NOMO-1 treated with DMSO at 0.1 percent for 48 hours (cell line): ENCODE measurements around the gene ZC3H7B.
A peak's percentile ranks its signal among the peaks of the same experiment; 100 is the strongest.
"Not testable (repeated sequence)": the region's sequence is repeated elsewhere in the genome, so short reads cannot be mapped to it uniquely, and the experiment has no call there.

Experiments
- DNase-seq: peaks from one replicate; lab custom pipeline; 2025; ENCODE audit not compliant: unreplicated experiment; lab: John Stamatoyannopoulos, UW

Gene ZC3H7B

DNA sequence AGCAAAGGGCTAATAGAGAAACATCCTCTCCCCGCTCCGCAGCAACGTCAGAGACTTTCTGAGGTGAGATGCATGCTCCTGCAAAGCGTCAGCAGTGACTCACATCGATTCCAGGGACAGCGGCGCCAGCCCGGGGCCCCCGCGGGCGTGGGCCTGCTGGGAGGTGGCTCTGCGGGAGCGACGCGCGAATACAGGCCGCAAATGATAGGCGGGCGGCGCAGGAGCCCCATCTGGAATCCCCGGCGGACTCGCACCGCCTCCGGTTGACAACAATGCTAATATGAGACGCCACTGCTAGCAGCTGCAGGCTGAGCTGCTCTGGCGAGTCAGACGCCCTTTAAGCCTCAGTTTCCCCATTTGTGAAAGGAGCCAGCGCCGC is 15.9 kb upstream of the ZC3H7B start:
- DNase-seq: peak; percentile 76

DNA sequence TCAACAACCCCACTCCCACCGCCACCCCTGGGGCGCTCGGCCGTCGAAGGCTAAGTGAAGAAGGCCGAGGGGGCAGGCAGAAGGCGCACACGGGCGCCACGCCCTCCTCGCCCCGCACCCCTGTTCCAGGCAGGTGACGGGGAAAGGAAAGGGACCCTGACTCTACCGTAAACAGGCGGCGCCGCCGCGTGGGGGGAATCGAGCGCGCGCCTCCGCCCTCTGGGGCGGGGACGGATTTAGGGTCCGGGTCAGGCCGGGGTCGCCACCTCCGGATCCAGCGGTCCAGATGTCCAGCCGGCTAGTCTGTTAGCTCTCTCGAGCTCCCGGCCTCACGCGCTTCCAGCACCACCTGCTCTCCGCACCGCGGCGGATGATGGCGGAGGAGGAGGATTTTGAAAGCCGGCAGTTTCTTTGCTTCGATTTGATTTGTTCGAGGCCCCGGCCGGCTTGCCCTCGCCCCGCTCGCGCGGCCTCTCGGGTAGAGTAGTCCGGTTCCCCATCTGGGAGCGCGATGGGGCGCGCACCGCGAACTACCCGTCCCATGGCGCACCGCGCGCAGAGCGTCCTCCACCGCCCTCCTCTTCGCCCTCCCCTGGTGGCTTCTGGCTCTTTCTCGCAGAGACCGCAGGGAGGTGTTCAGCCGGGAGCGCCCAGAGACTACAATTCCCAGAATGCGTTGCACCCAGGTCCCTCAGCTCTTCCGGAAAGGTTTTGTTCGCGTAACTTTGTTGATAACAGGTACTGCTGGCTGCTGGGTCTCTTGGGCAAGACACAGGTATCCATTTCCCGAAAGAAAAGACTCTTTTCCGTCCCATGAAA is 15.3 kb upstream of the ZC3H7B start, which contains the start of gene RANGAP1:
Gene RANGAP1, minus strand, starts transcription at position 368 of the 819 bp plus-strand sequence. CDS start 5,143 bp downstream, outside the sequence.
- DNase-seq: peak; percentile 99

DNA sequence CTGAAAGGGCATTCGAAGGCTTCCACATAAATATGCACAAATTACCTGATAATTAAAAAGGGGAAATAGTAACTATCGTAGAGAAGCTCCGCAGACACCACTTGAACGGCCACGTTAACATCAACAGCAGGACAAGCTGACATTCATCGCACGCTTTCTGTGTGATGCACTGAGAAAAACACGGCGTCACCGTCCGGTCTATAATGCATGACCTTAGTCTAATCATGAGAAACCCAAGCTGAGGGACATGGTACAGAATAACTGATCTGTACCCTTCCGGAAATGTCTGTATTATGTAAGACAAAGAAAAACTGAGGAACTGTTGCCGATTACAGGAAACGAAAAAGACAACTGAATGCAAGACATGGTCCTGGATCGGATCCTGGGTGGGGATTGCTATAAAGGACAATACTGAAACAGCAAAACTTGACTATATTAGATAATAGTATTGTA is 14.7 kb upstream of the ZC3H7B start:
- peak; percentile 84 for DNase-seq

DNA sequence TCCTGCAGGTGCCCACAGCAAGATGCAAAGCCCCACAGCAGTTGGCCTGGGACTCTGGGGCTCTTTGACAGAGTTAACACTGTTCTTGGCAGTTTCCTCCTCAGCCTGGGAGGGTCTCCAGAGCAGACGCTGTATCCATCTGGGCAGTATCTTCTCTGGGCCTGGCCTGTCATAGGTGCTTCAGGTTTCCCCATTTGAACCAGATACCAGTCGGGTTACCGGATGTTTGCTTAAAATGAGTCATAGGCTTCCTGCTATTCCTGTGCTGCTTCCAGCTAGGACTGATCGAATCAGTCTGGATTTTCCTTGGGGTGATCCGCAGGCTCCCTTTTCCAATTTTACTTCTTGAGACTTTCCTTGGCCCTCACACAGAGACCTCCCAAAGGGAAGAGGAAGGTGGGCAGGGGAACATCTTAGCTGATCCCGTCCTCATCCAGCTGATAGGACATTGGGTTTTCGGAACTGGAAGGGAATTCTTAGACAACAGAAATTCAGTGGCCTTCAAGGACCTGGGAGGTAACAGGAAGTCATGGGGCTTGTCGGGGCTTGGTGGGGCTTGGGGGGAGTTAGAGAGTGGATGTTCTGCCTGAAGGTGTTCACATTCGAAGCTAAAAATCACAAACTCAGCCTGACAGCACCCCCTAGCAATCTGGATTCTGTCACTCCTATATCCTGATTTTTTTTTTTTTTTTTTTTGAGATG is 12.9 kb upstream of the ZC3H7B start:
- no peak for DNase-seq

DNA sequence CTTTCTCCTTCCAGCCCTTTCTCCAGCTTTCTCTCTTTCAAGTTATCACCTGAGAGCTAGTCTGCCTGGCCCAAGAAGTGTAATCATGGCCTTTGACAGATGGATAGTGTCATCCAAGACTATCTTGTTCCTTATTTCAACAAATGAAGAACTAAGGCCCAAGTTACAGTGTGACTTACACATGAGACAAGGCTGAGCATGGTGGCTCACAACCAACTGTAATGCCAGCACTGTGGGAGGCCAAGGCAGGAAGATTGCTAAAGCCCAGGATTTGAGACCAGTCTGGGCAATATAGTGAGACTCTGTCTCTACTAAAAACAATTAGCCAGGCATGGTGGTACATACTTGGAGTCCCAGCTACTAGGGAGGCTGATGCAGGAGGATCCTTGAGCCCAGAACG is 11.7 kb upstream of the ZC3H7B start:
- DNase-seq: no peak

DNA sequence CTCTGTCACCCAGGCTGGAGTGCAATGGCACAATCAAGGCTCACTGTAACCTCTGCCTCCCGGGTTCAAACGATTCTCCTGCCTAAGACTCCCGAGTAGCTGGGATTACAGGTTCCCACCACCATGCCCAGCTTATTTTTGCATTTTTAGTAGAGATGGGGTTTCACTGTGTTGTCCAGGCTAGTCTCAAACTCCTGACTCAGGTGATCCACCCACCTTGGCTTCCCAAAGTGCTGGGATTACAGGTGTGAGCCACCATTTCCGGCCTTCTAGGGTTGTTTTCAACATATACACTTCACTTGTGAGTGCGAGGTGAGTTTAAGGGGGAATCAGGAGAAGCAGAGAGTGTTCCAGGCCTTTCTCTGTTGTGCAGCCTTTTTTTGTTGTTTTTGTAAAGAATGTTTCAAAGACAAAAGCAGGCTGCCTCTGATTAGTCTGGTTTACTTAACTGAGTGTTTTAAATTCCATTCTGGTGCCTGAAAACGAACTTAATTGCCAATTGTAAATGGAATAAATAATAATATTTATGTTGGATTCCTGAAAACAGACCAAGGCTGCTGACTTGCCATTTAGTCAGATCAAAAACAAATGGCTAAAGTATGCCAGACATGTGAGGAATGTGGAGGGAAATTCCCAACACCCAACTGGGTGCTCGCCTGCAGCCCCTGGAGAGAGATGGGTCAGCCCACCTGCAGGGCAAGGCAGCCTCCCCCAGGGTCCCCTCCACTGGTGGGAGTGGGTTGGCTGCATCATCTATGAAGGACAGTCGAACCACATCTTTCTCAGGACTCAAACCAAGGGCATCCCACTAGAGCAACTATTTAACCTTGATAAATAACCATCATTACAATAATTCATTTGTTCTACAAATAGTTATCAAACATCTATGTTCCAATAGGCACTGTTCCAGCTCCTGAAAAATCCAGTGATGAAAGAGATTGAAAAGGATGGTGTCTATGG is 10.8 kb upstream of the ZC3H7B start:
- no peak for DNase-seq

DNA sequence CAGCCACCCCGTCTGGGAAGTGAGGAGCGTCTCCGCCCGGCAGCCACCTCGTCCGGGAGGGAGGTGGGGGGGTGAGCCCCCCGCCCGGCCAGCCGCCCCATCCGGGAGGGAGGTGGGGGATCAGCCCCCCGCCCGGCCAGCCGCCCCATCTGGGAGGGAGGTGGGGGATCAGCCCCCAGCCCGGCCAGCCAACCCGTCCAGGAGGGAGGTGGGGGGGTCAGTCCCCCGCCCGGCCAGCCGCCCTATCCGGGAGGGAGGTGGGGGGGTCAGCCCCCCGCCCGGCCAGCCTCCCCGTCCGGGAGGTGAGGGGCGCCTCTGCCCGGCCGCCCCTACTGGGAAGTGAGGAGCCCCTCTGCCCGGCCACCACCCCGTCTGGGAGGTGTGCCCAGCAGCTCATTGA is 6.5 kb upstream of the ZC3H7B start:
- DNase-seq: not testable (repeated sequence)

DNA sequence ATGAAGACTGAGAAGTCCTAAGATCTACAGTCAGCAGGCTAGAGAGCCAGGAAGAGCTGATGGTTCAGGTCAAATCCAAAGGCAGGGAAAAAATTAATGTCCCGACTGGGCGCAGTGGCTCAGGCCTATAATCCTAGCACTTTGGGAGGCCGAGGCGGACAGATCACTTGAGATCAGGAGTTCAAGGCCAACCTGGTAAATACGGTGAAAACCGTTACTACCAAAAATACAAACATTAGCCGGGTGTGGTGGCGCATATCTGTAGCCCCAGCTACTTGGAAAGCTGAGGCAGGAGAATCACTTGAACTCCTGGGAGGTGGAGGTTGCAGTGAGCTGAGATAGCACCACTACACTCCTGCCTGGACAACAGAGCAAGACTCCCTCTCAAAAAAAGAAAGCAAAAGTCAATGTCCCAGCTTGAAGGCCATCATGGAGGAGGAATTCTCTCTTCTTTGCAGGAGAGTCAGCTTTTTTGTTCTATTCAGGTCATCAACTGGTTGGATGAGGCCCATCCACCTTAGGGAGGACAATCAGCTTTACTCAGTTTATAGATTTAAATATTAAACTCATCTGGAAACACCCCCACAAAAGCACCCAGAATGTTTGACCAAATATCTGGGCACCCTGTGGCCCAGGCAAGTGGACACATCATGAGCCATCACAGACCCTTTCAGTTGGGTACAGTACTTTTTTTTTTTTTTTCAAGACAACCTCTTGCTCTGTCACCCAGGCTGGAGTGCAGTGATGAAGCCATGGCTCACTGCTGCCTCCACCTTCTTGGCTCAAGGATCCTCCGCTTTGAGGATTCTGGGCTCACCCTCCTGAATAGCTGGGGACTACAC is 4.3 kb upstream of the ZC3H7B start:
- no peak for DNase-seq

DNA sequence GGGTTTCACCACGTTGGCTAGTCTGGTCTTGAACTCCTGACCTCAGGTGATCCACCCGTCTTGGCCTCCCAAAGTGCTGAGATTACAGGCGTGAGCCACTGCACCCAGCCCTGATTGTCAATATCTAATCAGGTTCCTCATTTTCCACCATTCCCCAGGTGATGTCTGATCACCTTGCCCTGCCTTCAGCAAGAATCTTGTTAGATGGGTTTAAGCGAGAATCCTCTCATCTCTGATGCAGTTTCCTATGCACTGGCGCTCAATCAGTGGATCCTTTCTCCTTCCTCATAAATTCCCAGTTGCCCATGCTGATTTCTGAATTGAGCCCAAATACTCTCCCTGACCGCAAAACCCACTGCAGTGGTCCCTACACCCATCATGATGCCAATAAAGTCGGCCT is 664 bp upstream of the ZC3H7B start:
- DNase-seq: no peak

DNA sequence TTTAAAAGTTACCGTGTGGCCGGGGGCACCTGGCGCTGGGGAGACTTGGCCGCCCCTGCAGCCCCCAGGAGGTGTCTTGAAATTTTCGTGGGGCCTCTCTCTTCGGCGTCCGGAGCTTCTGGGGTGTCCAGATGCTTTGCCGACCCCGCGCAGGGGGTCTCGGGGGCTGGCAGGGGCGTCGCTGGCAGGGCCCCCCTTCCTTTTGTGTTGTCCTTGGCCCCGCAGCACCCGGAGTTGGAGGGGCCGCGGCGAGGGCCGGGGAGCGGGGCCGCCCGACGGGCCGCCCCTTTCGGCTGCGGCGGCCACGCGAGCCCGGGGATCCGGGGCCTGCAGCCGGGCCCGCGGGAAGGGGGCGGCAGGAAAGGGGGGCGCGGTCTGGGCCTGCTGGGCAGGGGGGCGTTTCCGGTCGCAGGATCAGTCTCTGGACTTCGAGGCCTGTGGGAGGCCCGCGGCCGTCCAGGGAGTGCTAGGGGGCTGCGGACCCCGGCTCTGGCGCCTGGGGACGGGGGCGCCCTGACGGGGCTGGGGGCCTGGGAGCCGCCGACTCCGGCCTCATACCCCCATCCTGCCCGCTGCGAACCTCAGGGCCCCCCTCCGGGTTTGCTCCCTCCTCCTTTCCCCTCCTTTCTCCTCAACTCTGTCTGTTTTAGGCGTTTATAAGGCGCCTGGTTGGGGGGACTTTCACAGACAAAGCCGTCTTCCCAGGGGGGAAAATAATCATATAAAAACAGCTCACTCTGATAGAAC is 869 bp downstream of the ZC3H7B start:
- no peak for DNase-seq

DNA sequence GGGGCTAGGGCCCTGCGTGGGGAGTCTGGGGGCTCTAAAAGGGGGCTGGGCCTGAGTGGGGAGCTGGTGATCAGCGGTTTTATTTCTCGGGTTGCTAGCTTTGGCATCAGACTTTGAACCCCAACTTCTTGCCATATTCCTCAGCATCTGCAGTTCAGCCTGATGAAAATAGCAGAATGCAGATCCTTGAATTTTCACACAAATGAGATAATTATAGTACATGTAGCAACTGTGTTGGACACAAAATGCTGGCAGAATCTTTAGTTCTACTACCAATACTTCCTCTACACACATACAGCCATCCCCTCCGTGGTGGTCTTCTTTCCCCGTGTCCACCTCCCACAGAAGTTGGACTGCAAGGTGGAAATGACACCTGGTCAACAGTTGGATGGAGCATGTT is 1.5 kb downstream of the ZC3H7B start:
- DNase-seq: no peak

DNA sequence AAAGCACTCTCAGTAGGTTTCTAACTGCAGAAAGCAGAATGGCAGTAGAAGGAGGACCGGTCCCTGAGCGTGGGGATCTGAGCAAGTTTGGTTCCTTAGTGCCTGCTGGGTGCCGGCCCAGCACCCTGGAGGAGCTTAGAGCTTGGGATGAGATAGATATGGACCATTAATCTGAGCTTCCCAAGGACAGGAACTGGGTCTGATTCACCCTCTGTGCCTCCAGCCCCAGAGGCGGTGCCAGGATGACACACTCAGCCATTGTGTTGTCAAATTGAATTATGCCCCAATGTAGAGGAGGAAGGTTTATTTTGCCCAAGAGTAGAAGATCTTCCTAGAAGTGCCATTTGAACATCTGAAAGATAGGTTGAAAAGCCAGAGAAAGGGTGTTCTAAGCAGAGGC is 4.3 kb downstream of the ZC3H7B start:
- DNase-seq: no peak

DNA sequence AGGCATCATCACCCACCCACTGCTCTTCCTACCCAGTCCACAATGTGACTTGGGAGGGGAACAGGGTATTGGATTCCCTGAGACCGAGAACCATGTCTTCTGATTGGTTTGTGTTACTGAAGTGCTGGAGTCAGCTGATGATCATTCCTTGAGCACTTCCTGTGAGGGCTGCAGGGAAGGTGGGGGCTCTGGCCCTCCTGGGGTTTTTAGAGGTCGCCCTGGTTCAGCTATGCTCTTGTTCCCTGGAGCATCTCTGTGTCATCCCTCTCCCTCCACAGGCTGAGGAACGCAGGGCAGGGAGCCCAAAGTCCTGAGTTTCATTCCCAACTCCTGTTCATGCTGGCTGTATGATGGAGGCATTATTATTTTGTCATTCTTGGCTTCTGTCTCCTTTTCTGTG is 6.7 kb downstream of the ZC3H7B start:
- DNase-seq: no peak

DNA sequence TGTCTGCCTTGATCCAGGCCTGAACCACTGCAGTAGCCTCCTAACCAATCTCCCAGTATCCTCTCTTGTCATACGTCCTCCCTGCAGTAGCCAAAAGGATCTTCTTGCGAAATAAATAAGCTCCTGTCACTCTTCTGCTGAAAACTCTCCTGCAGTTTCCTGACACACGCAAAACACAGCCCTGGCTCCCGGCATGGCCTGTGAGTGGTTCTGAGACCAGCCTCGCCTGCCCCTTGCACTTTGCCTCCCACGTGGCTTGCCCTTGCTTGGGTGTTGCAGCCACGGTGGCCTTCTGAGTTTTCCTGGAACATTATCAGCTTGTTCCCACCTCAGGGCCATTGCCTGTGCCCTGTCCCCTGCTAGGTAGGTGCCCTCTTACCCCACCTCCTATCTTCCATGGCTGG is 7.2 kb downstream of the ZC3H7B start:
- DNase-seq: no peak

DNA sequence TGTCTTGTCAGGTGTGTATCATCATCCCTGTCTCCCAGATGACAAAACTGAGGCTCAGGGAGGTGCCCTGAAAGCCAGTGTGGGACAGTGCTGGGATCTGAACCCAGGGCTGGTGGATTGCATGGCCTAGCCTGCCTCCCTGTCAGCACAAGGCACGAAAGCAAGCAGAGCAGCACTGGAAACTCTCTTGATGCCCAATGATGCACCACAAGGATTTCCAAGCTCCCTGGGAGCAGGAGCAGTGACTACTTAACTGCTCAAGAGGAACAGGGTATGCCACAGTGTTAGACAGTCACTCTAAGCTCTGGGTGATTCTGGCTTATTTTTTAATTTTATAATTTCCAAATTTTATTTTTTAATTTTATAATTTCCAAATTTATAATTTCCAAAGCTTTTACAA is 9.0 kb downstream of the ZC3H7B start:
- no peak for DNase-seq

DNA sequence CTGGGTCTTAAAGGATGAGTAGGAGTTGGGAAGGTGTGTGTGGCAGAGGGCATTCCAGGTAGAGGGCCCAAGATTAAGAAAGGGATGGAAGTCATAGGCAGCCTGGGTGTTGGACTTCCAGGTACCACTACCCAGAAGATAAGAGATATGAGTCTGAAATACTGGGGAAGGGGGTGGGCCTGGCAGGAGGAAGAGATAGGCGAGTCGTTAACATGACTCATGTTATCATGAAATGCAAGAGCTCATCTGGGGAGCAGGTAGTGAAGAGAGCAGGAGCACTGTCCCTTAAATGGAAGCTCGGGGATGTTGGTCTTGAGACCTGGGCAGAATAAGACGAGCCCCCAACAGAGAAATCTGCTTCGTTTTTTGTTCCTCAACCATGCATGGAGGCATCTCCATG is 10.2 kb downstream of the ZC3H7B start:
- DNase-seq: no peak

DNA sequence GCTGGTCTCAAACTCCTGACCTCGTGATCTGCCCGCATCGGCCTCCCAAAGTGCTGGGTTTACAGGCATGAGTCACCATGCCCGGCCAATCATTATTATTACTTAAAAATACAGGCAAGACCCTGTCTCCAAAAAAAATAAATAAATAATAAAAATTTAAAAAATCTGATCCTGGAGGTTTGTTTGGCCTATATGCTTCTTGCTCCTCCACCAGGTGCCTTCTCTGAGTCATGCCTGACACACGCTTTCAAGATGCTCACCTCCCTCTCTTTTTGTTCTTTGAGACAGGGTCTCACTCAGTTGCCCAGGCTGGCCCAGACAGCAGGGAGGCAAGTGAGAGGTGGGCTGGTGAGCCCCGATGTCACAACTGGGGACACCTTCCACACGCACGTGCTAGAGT is 13.5 kb downstream of the ZC3H7B start:
- DNase-seq: no peak

DNA sequence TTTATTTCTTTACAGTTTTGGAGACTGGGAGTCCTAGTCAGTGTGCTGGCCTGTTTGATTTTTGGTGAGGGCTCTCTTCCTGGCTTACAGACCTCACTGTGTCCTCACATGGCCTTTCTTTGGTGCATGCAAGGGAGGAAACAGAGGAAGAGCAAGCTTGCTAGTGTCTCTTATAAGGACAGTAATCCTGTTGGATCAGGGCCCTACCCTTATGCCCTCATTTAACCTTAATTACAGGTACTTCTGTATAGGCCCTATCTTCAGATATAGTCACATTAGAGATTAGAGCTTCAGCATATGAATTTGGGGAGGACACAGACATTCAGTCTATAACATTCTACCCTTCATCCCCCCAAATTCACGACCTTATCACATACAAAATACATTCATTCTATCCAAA is 14.3 kb downstream of the ZC3H7B start:
- no peak for DNase-seq

DNA sequence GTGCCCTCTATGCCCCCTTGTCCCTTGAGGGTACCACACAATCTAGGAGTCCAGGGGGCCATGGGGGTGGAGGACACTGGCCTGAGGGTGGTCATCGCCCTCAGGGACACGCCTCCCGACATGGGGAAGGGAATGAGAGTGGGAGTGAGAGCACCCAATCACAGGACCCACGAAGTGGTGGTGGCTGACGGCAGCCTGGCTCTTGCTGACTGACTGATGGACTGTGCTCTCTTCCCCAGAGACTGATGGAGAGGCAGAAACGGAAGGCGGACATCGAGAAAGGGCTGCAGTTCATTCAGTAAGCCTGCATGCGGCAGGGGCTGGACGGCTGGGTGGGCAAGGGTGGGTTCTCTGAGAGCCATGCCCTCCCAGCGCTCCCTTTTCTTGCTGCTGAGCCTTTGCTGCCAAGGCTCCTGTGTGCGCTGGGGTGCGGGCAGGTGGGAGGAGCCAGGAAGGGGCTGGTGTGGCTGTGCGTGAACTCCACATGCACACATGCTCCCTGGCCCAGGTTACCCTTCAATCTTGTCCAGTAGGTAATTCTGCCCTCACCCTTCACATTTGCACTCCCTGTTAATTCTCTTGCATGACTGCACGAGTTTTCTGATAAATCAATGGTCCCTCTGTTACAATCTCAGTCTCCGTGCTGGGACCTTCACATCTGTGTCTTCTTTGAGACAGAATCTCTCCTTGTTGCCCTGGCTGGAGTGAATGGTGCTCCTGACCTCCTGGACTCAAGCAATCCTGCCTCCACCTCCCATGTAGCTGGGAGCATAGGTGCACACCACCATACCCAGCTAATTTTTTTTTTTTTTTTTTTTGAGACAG is 19.3 kb downstream of the ZC3H7B start:
- DNase-seq: no peak
